ENCODE results near the gene KRTAP13-4.

KRTAP13-4 gene

DNA sequence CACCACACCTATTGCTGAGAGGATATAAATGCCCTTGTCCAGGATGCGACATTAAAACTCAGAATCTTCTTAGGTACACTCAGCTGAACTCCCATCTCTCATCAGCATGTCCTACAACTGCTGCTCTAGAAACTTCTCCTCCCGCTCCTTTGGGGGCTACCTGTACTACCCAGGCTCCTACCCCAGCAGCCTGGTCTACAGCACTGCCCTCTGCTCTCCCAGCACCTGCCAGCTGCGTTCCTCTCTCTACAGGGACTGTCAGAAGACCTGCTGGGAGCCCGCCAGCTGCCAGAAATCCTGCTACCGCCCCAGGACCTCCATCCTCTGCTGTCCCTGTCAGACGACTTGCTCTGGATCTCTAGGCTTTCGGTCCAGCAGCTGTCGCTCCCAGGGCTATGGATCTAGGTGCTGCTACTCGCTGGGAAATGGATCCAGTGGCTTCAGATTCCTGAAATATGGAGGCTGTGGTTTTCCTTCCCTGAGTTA is at the start of gene KRTAP13-4:
Gene KRTAP13-4, plus strand, starts transcription at position 51 of the 486 bp plus-strand sequence. Its CDS starts 56 bp downstream, at position 107.
- DNase-seq, result no peak

- no peak for DNase-seq
These were observed 47.8 kb upstream of the KRTAP13-4 start for GRCh38 chr21:30382201-30382600.

DNA sequence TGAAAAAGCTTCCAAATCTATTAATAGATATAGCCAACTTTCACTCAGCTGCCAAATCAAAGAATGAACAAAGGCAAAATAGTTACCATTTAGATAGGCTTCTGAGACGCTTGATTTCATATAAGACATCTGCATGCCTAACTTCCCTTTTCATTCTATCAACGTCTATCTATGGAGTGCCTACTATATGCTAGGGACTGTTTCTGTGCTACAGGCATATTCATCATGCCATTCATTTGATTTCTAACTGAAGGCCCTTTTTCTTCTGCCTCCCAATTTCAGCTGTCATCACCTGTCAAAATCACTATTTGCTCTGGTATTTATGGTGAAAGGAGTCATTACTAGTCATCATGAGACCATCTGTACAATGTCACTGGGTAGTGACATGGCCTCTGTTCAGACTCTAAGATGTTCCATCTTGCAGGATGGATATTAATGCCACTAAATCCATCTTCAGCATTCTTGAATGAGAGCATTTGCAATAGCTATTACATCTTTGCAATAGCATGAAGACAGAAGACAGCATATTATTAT is 38.5 kb upstream of the KRTAP13-4 start:
- DNase-seq, result no peak

GRCh38 chr21:30395731-30396130 is 34.3 kb upstream of the KRTAP13-4 start, which contains the start of gene KRTAP13-1:
Gene KRTAP13-1 (plus strand): TSS chr21:30396031. CDS start chr21:30396087, 56 bp downstream.
- no peak for DNase-seq

DNA sequence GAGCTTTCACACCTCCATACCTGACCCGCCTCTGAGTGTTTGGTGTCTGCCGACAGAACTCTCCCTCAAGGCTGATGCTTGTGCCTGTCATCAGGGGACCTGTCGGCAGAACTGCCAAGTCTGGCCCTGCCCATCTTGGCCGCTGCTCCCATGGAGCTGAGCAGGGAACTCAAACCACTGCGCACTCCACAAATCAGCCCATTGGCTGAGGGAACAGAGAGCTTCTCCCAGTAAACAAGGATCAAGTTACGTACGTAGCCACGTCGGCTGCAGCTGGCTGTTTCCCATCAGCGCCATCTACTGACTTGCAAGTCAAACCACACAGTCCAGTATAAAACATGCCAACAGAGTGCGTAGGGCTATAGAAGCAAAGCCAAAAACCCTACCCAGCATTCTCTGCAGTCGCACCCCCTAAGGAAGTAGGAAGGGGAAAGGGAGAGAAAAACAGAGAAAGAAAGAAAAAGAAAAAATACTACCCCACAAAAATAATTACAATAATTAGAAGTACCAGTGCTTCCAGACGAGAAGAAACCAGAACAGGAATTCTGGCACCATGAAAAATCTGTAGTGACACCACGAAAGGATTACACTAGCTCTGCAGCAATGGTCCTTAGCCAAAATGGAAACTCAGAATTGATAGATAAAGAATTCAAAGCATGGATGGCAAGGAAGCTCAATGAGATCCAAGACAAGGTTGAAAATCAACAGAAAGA is 21.1 kb upstream of the KRTAP13-4 start:
- DNase-seq, result peak; percentile 88

DNA sequence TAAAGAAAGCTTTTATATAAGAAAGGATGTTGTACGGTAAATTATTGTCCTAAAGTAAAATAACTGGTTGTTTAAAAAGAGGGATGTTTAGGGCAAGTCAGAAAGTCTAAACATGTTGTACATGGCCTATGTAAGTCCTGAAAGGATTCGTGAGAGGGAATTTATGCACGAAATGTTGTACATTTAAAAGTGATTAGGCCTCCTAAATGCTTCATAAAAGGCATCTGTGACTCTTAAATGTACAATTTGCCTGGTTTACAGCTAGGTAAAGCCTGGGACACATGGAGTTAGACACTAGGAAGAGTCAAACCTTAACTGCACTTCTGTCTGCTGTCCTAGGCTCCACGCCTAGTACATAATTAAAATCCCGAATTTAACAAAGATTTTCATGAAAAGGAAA is 14.0 kb upstream of the KRTAP13-4 start:
- DNase-seq, result no peak

GRCh38 chr21:30425826-30426225 is 4.2 kb upstream of the KRTAP13-4 start, which contains the start of gene KRTAP13-3:
Gene KRTAP13-3 (minus strand): TSS chr21:30425926. CDS start chr21:30425912, 14 bp downstream.
- no peak for DNase-seq

GRCh38 chr21:30426731-30427130 is 3.3 kb upstream of the KRTAP13-4 start:
- DNase-seq, result no peak

- peak; percentile 68 for DNase-seq
These were observed 4.1 kb downstream of the KRTAP13-4 start for GRCh38 chr21:30434033-30434631.

DNA sequence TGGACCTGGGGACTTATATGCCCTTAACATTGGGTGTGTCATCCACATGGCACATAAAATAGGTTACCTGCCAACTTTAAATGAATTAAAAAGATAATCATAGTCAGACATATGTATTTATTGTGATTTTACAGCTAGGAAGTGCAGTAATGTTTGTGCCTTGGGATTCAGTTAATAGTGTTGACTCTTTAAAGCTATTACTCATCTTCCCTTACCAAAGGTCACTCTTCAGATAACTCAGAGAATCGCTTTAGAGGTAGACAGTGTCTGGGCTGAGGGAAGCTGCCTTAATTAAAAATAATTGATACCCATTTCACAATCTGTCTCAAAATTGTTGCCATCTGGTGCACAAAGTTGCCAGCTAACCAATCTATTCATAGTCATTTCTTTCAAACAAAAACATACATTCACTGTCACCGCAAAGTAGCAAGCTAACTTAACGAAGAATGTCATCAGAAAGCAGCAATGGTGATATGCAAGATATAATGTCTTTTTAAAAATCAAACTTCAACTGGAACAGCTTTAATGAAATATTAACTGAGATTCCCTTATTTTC is 7.1 kb downstream of the KRTAP13-4 start:
- DNase-seq, result peak; percentile 4

DNA sequence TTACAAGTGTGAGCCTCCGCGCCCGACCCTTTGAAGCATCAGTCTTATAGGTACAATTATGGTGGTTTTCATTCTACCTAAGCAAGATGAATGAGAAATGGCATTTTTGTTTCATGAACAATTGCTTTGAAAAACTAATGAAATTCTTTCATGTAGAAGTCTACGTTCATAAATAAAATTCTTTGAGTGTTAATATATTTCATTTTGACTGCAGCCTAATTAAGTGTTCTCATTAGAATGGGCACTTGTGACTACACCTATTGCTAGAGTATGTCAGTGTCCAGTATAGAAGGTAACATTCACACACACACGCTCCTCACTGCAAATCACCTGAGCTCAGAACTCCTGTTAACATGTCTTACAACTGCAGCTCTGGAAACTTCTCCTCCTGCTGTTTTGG is 10.0 kb downstream of the KRTAP13-4 start, which contains the start of gene KRTAP15-1:
Gene KRTAP15-1, plus strand, starts transcription at position 301 of the 400 bp plus-strand sequence. Its CDS starts 53 bp downstream, at position 354.
- no peak for DNase-seq

GRCh38 chr21:30443226-30443625 is 13.2 kb downstream of the KRTAP13-4 start:
- DNase-seq, result no peak

GRCh38 chr21:30444204-30444603 is 14.2 kb downstream of the KRTAP13-4 start:
- no peak for DNase-seq

DNA sequence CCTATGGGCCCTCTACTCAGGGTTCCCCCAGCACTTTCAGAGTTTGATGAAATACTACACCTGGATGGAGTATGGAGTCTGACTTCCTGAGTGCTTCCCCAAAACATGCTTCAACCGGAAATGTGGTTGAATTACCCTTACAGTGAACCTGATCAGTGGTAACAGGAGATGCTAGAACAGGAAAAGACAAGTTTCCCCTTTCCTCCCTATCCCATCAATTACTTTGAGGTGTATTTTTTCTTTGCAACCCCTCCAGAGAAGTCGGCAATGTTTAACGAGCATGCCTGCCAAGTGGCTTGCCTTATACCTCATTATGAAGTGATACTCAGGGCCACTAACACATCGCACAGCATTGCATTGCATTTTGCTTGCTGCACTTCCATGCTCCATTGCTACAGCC is 17.0 kb downstream of the KRTAP13-4 start:
- no peak for DNase-seq

GRCh38 chr21:30448514-30448913 is 18.5 kb downstream of the KRTAP13-4 start:
- no peak for DNase-seq

DNA sequence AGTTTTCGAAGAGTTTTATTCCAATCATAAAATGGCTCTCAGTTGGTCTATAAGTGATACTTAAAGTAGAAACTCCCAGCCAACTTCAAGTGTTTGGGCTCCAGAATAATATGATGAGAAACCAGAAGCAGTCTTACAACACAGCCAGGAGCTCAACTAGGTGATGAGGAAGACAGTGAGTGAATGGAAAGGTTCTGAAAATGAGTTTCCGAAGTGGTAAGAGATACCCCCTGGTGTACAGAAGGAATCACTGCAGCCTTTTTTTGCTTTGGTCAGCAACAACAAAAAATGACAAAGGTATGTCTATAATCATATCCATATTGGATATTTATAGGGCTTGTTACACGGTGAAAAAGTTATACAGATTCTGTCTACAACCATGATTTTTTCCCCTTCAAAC is 33.7 kb downstream of the KRTAP13-4 start:
- peak; percentile 55 for DNase-seq

- no peak for DNase-seq
These were observed 39.1 kb downstream of the KRTAP13-4 start for GRCh38 chr21:30468900-30469714.

GRCh38 chr21:30478004-30478403 is 48.0 kb downstream of the KRTAP13-4 start:
- no peak for DNase-seq

GRCh38 chr21:30479259-30479658 is 49.2 kb downstream of the KRTAP13-4 start:
- no peak for DNase-seq

GRCh38 chr21:30480145-30480544 is 50.1 kb downstream of the KRTAP13-4 start, which contains the start of gene KRTAP19-1:
Gene KRTAP19-1 (minus strand): TSS chr21:30480367. CDS start chr21:30480317, 50 bp downstream.
- DNase-seq, result no peak

Measured in NCI-H82 (cell line).